ENCODE results near the gene ATP8A2. TPM values are rescaled to one million over a fixed set of nuclear protein-coding genes. Genes with fewer than 3 reads are reported as not detected.

ATP8A2 gene
- total and polyA plus RNA-seq, 2 of the 8 experiments (the other 6 are each of a cell fraction or from before 2014, with no cell fraction given) = 2.4 to 8.3 TPM

GRCh38 chr13:25689539-25689938, 317.8 kb downstream of the ATP8A2 start:
- Histone ChIP-seq H3K14ac (ENCODE audit: insufficient read length) (no peak overlapping the region), H3K4me3 (ENCODE audit: extremely low read depth in 1 of 4, insufficient read depth in 2 of 4, low read depth in 3 of 4, low read length in 4 of 4) (no peak overlapping the region), H2AFZ (ENCODE audit: low read length) (no peak overlapping the region), H3K79me2 (ENCODE audit: control insufficient read depth in 1 of 2, insufficient read depth in 2 of 2, low read length in 2 of 2) (no peaks in the 10 kb centered on the region), H3K23me2 (ENCODE audit: low read depth, low read length) (no peaks in the 10 kb centered on the region), H3K4me1 (replicated peaks in 1 of 4; ENCODE audit: control insufficient read depth in 3 of 4, insufficient read depth in 4 of 4, low read length in 3 of 4) (no peaks in the 10 kb centered on the region; a peak in 2 of 7 replicates), H3K79me1 (ENCODE audit: low read depth, low read length) (no peaks in the 10 kb centered on the region), H2BK120ac (replicated peaks; ENCODE audit: low read depth, low read length) (no peak overlapping the region), H3K9me3 (ENCODE audit: insufficient read depth in 2 of 2, low read depth in 1 of 2, low read length in 1 of 2) (no peaks in the 10 kb centered on the region), H3K9ac (replicated peaks in 1 of 4; ENCODE audit: extremely low read depth in 1 of 4, low read depth in 3 of 4, low read length in 3 of 4) (no peak overlapping the region), H3K4me2 (ENCODE audit: insufficient read depth in 1 of 2, low read depth in 2 of 2, low read length in 2 of 2) (no peak overlapping the region), H3K4ac (replicated peaks; ENCODE audit: insufficient read length, low read depth, low read length) (no peak overlapping the region), H3K18ac (ENCODE audit: extremely low read depth, low read length) (no peak overlapping the region), H4K91ac (replicated peaks; ENCODE audit: insufficient read length, low read length) (no peak overlapping the region), H3K27me3 (replicated peaks in 1 of 4; ENCODE audit: control insufficient read depth in 3 of 4, extremely low read depth in 1 of 4, insufficient read depth in 3 of 4, low read length in 3 of 4) (no peaks in the 10 kb centered on the region), H3K56ac (replicated peaks; ENCODE audit: insufficient read length, low read depth, low read length) (no peak overlapping the region), H2AK5ac (ENCODE audit: low read depth, low read length) (no peak overlapping the region), H4K8ac (ENCODE audit: extremely low read depth, insufficient read depth, low read length) (no peak overlapping the region), H2BK20ac (ENCODE audit: low read length) (no peak overlapping the region), H3K27ac (ENCODE audit: low read depth, low read length) (no peak overlapping the region), H2BK12ac (ENCODE audit: low read depth, low read length) (no peak overlapping the region), H4K5ac (ENCODE audit: insufficient read length, low read depth, low read length) (no peak overlapping the region), H4K20me1 (replicated peaks in 1 of 2; ENCODE audit: control insufficient read depth in 1 of 2, insufficient read depth in 2 of 2, low read length in 2 of 2) (no peaks in the 10 kb centered on the region), H3K23ac (ENCODE audit: insufficient read length) (no peak overlapping the region), H2BK5ac (ENCODE audit: low read depth, low read length) (no peak overlapping the region), H3K36me3 (ENCODE audit: control insufficient read depth in 2 of 4, insufficient read depth in 4 of 4, low read length in 3 of 4) (no peaks in the 10 kb centered on the region), H2BK15ac (ENCODE audit: low read length) (no peak overlapping the region)
- 85% methylated on average over 2 of the region's 2 CpGs; no CpG with 5 or more reads in 1 of the 2 experiments for WGBS, 2 experiments (ENCODE audit: extremely low coverage in 1 of 2, insufficient coverage in 1 of 2, insufficient read length in 1 of 2, insufficient replicate concordance in 2 of 2, low coverage in 1 of 2, low lambda C conversion rate in 2 of 2, missing lambda C conversion rate in 1 of 2)
- POLR2A ChIA-PET (ENCODE audit: partially characterized antibody) = no interaction called here
- CTCF ChIA-PET (ENCODE audit: partially characterized antibody) = interaction anchor here (0.6 kb wide), 1 partner anchor 74 kb away, joined by 3 read pairs; no protein-coding TSS in a partner anchor
- FAIRE-seq (no peak), DNase-seq (ENCODE audit: low read depth in 1 of 2, low spot score in 2 of 2) (no peak)
- no peak for TF ChIP-seq MAX (IDR thresholded peaks at IDR 0.05)
- TF ChIP-seq JUN (IDR thresholded peaks at IDR 0.05; ENCODE audit: low read depth, low read length) = no peak
- TF ChIP-seq NANOG (IDR thresholded peaks at IDR 0.05; ENCODE audit: insufficient read depth, low read depth, low read length, poor library complexity, severe bottlenecking) = no peak
- no peak for TF ChIP-seq ATF3 (IDR thresholded peaks at IDR 0.05; ENCODE audit: insufficient read depth, low read depth, low read length)
- no peak for TF ChIP-seq RNF2 (IDR thresholded peaks at IDR 0.05; ENCODE audit: borderline replicate concordance, low read depth, low read length, missing control alignments, poor library complexity, severe bottlenecking)
- no peak for TF ChIP-seq SIRT6 (IDR thresholded peaks at IDR 0.05; ENCODE audit: low read length)
- no peak for TF ChIP-seq BACH1 (IDR thresholded peaks at IDR 0.05; ENCODE audit: low read length)
- TF ChIP-seq ATF2 (IDR thresholded peaks at IDR 0.05; ENCODE audit: low read length) = no peak
- no peak for TF ChIP-seq CBX8 (IDR thresholded peaks at IDR 0.05; ENCODE audit: borderline replicate concordance, low read depth, low read length)
- TF ChIP-seq JUND (IDR thresholded peaks at IDR 0.05; ENCODE audit: low read length) = no peak
- no peak for TF ChIP-seq POU5F1 (IDR thresholded peaks at IDR 0.05; ENCODE audit: low read depth, low read length)

All from H1 (cell line).